ENCODE measurements around the gene SPPL2C. TPM values are rescaled to one million over a fixed set of nuclear protein-coding genes. Genes with fewer than 3 reads are reported as not detected.
"Not testable (repeated sequence)": the region's sequence is repeated elsewhere in the genome, so short reads cannot be mapped to it uniquely, and the experiment has no call there.

The SPPL2C gene
- total RNA-seq, 1 experiment from 2014 or later = not detected

- no peaks in the 10 kb centered on the region for H3K4me1 Mint-ChIP-seq (ENCODE audit: insufficient read depth, unreplicated experiment)
- intact Hi-C loops (cut with micrococcal nuclease) = loop anchor here (5.0 kb wide), 1 partner anchor 151 kb away; no protein-coding TSS in a partner anchor
- H3K27ac Mint-ChIP-seq (ENCODE audit: low read depth, unreplicated experiment) = no peak overlapping the region
- ChIA-PET CTCF (interaction anchor here (0.6 kb wide), 1 partner anchor 223 kb away, joined by 3 read pairs; no protein-coding TSS in a partner anchor), POLR2A (no interaction called here)
- peaks cover 61% of the 10 kb centered on the region for H3K27me3 Mint-ChIP-seq (ENCODE audit: insufficient read depth, unreplicated experiment)
- peak; percentile 54 for DNase-seq (ENCODE audit: unreplicated experiment)
- H3K36me3 Mint-ChIP-seq (ENCODE audit: insufficient read depth, unreplicated experiment) = peaks cover 6% of the 10 kb centered on the region
- H3K4me3 Mint-ChIP-seq (ENCODE audit: unreplicated experiment) = no peak overlapping the region
- H3K9me3 Mint-ChIP-seq (ENCODE audit: unreplicated experiment) = peaks cover 7% of the 10 kb centered on the region
- BruUV-seq (replicated peaks) = no TSS peak
- no peak for TF ChIP-seq CTCF (IDR thresholded peaks at IDR 0.05; ENCODE audit: unreplicated experiment)
Observed at GRCh38 chr17:45857977-45858708, 13.5 kb downstream of the SPPL2C start.

- no peak overlapping the region for H3K4me3 Mint-ChIP-seq (ENCODE audit: unreplicated experiment)
- POLR2A ChIA-PET = interaction anchor here (0.6 kb wide), 1 partner anchor 60 kb away, joined by 3 read pairs; no protein-coding TSS in a partner anchor
- intact Hi-C loops (cut with micrococcal nuclease) = no loop called here
- CTCF ChIA-PET = interaction anchor here (0.5 to 1.9 kb wide), 3 partner anchors 9 to 557 kb away, joined by 3 to 7 read pairs (median 6); no protein-coding TSS in a partner anchor
- peaks cover 81% of the 10 kb centered on the region for H3K27me3 Mint-ChIP-seq (ENCODE audit: insufficient read depth, unreplicated experiment)
- no peaks in the 10 kb centered on the region for H3K4me1 Mint-ChIP-seq (ENCODE audit: insufficient read depth, unreplicated experiment)
- no peak for TF ChIP-seq CTCF (IDR thresholded peaks at IDR 0.05; ENCODE audit: unreplicated experiment)
- peaks cover 7% of the 10 kb centered on the region for H3K9me3 Mint-ChIP-seq (ENCODE audit: unreplicated experiment)
- no peak for DNase-seq (ENCODE audit: unreplicated experiment)
- BruUV-seq (replicated peaks) = no TSS peak
- no peak overlapping the region for H3K27ac Mint-ChIP-seq (ENCODE audit: low read depth, unreplicated experiment)
- H3K36me3 Mint-ChIP-seq (ENCODE audit: insufficient read depth, unreplicated experiment) = no peaks in the 10 kb centered on the region
Observed at GRCh38 chr17:45861165-45861564, 16.5 kb downstream of the SPPL2C start.

GRCh38 chr17:45862127-45862526 lies 17.4 kb downstream of the SPPL2C start:
- ChIA-PET POLR2A (interaction anchor here (0.7 kb wide), 1 partner anchor 26 kb away, joined by 4 read pairs; no protein-coding TSS in a partner anchor), CTCF (interaction anchor here (1.8 to 3.1 kb wide), 3 partner anchors 10 to 30 kb away, joined by 6 to 11 read pairs (median 7); no protein-coding TSS in a partner anchor)
- BruUV-seq (replicated peaks); DNase-seq (ENCODE audit: unreplicated experiment); H3K4me1 Mint-ChIP-seq (ENCODE audit: insufficient read depth, unreplicated experiment); H3K4me3 Mint-ChIP-seq (ENCODE audit: unreplicated experiment); intact Hi-C loops (cut with micrococcal nuclease); H3K36me3 Mint-ChIP-seq (ENCODE audit: insufficient read depth, unreplicated experiment); H3K27ac Mint-ChIP-seq (ENCODE audit: low read depth, unreplicated experiment); H3K9me3 Mint-ChIP-seq (ENCODE audit: unreplicated experiment): not testable (repeated sequence)
- H3K27me3 Mint-ChIP-seq (ENCODE audit: insufficient read depth, unreplicated experiment) = peaks cover 90% of the 10 kb centered on the region

- Mint-ChIP-seq H3K4me1 (ENCODE audit: insufficient read depth, unreplicated experiment) (peaks cover 5% of the 10 kb centered on the region), H3K27me3 (ENCODE audit: insufficient read depth, unreplicated experiment) (peaks cover 82% of the 10 kb centered on the region), H3K4me3 (ENCODE audit: unreplicated experiment) (no peak overlapping the region), H3K36me3 (ENCODE audit: insufficient read depth, unreplicated experiment) (no peaks in the 10 kb centered on the region), H3K27ac (ENCODE audit: low read depth, unreplicated experiment) (no peak overlapping the region), H3K9me3 (ENCODE audit: unreplicated experiment) (peaks cover 7% of the 10 kb centered on the region)
- ChIA-PET CTCF (interaction anchor here (0.7 to 3.1 kb wide), 2 partner anchors 12 to 19 kb away, joined by 3 to 11 read pairs; partner anchors contain the start of gene SPPL2C), POLR2A (interaction anchor here (0.9 kb wide), 1 partner anchor 93 kb away, joined by 3 read pairs; no protein-coding TSS in a partner anchor)
- no peak for DNase-seq (ENCODE audit: unreplicated experiment)
- no peak for TF ChIP-seq CTCF (IDR thresholded peaks at IDR 0.05; ENCODE audit: unreplicated experiment)
- BruUV-seq (replicated peaks) = no TSS peak
- intact Hi-C loops (cut with micrococcal nuclease) = no loop called here
Observed at GRCh38 chr17:45863857-45864654, 19.4 kb downstream of the SPPL2C start.
